ENCODE data around the gene HAAO.
"Not testable (repeated sequence)": the region's sequence is repeated elsewhere in the genome, so short reads cannot be mapped to it uniquely, and the experiment has no call there.

The HAAO gene

DNA sequence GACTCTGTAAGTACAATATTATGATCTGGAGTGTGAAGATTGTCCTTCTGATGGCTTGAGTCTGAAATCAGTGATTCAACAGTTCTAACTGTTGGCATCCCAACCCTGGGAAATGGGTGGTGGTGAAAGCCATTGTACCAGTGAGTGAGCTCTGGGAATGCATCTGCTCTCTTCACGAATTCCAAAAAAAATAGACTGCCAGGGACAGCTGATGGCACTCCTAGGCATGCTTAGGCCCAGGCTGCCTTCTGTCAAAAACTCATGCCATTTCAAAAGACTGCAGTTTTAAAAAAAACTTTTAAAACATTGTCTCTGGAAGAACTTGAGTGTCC lies 48.8 kb downstream of the HAAO start:
- DNase-seq = no peak

DNA sequence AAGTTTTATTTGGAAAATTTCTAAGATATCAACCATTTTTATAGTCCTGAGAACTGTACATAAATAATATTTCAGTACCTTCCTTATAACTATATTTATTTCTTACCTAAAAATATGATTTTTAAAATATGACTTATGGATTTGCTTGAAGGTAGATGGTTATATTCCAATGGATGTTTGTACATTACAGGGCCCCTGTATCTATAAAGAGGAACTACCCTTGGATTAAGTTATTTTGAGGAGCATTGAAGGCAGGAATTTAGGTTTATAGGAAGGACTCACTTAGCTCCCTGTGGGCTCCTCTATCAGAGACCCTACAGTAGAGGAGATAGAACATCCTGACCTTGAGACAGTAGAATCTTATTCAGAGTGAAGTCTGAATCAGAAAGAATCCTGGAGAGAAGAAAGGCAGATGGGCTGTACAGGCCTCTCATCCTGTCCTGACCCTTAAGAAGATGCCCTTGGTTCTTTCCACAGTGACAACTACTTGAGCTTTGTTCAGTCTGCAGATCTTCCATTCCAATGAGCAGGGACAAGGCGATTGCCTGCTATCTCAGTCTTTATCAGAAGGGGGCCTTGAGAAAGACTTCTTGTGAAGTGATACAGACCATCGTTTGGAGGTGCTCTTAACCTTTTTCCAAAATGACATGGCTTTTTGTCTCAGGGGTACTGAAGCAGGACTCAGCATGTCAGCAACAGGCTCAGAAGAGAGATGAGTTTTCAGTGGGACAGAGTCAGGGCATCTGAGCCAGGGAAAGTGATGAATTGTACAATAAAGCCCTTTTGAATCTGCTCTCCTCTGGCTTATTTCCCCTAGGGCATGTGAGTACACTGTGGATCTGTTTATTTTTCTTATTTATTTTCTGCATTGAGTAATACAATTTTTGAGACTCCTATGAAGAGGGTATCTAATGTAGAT lies 49.4 kb downstream of the HAAO start:
- no peak for DNase-seq

DNA sequence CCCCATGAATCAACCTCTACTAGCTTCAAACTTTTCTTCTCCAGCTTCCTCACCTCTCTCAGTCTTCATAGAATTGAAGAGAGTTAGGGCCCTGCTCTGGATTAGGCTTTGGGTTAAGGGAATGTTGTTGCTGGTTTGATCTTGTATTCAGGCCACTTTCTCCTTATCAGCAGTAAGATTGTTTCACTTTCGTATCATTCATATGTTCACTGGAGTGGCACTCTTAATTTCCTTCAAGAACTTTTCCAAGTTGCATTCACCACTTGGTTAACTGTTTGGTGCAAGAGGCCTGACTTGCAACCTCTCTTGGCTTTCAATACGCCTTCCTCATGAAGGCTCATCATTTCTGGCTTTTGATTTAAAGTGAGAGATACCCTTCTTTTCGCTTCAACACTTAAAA lies 51.2 kb downstream of the HAAO start:
- no peak for DNase-seq

DNA sequence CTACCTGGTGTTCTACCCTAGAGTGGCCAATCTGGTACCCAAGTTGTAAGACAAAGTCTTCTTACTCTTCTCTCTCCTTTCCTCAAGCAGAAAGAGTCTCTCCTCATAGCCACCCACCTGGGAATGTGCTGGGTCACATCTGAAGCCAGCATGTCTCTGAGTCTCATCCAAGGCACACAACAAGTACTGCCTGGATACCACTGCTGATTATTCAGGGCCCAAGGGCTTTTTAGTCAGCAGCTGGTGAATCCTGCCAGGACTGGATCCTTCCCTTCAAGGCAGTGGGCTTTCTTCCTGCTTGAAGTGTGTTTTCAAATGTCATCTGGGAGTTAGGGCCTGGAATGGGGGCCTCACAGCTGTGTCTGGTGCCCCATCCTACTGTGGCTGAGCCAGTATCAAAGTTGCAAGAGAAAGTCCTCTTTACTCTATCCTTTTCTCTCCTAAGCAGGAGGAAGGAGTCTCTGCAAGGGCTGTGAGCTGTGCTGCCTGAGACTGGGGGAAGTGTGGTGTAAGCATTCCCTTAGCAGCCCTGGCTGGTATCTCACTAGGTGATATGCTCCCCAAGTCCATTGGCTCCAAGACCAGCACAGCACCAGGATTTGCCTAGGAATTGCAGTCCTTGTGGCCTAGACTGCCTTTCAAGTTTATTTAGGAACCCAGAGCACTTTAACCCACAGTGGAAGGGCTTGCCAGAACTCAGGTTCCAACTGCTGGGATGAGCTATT lies 55.6 kb downstream of the HAAO start:
- no peak for DNase-seq

DNA sequence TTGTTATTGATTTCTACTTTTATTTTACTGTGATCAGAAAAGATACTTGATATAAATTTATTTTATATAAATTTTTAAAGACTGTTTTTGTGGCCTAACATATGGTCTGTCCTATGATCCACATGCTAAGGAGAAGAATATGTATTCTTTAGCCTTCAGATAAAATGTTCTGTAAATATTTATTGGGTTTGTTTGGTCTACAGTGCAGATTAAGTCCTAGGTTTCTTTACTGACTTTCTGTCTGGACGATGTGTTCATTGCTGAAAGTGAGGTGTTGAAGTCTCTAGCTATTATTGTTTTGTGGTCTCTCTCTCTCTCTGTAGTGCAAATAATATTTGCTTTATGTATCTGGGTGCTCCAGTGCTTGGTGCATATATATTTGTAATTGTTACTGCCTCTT lies 58.5 kb downstream of the HAAO start:
- no peak for DNase-seq

DNA sequence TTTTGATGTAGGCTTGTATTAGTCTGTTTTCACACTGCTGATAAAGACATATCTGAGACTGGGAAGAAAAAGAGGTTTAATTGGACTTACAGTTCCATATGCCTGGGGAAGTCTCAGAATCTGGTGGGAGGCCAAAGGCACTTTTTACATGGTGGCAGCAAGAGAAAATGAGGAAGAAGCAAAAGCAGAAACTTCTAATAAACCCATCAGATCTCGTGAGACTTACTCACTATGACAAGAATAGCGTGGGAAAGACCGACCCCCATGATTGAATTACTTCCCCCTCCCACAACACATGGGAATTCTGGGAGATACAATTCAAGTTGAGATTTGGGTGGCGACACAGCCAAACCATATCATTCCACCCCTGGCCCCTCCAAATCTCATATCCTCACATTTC lies 61.1 kb downstream of the HAAO start:
- not testable (repeated sequence) for DNase-seq

DNA sequence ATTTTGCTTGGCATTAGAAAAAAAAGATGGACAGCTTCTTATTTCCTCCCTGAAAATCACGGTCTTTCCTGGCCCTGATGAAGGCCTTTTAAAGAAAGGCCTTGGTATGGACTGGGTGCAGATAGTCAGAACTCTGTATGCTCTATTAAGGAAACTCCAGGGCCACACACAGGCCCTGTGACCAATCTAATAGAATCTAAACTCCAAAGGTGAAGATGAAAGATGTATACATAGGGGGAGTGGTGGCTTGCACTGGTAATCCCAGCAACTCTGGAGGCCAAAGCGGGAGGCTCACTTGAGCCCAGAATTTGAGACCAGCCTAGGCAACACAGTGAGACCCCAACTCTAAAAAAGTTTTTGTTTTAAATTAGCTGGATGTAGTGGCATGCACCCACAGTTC lies 65.7 kb downstream of the HAAO start:
- DNase-seq = no peak

DNA sequence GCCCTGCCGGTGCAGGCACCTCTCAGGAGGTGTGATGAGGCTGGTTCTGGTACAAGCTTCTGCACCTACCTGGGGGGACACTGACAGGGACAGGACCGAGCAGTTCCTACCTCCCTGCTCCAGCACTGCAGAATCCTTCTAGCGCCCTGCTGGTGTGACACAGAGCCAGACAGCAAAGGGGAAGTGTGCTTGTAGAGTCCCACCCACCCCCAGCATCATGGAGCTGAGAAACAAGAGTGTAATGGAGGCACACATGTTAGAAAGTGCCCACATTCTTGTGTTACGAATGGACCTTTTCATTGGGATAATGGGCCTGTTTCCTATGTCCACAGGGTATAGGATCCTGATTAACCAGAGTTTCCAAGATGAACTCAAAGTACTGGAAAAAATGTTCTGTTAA lies 66.7 kb downstream of the HAAO start:
- no peak for DNase-seq

DNA sequence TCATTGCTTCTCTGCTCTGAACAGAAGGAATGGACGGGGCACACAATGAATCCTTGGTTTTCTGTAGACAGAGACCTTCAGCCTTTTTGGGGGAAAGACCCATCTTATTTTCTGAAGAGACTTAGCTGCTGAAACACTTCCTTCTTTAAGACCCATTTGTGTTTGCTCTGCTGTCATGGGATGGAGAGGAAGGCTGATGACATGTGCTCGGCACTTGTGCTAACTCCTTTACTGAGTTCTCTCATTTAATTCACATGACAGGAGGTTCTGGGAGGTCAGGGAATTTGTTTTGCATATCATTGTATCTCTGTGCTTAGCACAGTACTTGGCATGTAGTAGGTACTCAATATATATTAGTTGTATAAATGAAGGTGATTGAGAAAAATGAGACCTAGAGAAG lies 67.5 kb downstream of the HAAO start:
- no peak for DNase-seq

DNA sequence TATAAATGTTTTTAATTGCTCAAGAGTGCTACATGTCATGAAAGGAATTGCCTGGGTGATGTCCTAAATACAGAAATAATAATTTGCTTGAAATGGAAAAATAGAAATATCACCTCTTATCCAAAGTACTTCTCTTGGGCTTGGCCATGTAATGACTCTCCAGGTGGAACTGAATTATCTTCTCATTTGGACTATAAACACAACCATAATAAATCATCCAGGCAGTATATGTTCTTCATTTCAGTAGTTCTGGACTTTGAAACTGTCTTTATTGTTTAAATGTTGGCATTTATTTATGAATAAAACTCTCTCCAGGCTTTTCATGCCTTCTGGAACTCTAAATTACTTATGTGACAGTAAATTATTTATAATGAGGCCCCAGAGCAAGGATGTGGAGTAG lies 68.9 kb downstream of the HAAO start:
- DNase-seq = no peak

DNA sequence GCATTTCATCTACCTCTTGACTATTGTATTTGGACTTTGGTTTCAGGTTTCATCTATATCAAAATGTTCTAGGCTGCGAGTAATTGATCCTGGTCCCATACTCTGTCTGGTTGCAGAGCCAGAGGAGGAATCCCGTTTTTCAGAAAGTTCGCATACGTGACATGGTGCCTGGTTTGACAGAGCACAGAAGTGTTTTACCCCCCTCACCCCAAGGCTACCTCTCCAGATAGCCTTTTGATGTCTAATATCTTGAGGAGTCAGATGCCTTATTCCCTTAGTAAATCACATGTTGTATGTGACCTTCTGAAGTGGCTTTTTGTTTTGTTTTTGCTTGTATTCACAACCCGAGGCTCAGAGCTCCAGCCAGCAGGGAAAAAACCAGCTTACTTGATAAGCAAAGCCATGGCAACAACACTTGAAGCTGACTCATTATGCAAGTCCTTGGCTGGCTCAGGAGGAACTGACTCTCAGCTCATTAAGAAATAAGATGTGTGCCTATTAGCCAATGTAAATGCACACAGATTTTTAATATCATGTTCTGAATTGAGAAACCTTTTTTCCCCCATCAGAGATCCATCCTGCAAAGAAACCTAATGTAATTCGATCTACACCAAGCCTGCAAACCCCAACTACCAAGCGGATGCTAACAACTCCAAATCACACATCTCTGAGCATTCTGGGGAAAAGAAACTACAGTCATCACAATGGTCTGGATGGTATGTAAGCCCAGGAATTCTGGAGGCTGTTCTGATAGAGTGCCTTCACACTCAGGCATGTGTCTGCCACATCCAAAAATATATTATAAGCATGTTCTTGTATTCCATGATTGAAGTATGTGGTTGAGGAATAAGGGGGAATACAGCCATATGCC lies 69.8 kb downstream of the HAAO start:
- no peak for DNase-seq

DNA sequence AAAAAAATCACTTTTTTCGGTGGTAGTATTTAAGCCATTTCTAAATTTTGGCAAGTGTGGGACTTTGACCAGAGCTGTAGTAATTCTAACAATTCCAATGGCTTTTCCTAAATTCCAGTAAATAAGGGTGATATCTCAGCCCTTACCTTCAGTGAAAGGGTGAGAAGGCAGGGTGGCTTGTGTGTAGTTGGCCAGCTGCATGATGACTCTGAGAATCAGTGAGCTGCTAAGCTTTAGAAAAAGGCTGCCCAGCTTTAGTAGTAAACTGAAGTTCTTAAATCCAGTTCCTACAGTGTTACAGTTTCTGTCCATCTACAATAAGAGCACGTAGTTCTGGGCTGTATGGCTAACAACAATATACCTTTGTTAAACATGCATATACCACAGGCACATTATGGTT lies 70.5 kb downstream of the HAAO start:
- no peak for DNase-seq
